SK-N-SH treated with all-trans-retinoic acid at 6 μM for 48 hours (cell line): ENCODE results near the gene MITF.

Experiments used
- ATAC-seq: fragments of 200-7000 bp; cut with Tn5 transposase; 3 replicates; pipeline ENCODE4 v1.9.1; 2020; ENCODE audit warnings: mild to moderate bottlenecking, moderate library complexity
- BACH2 ChIP-seq: fragments of 250-450 bp; sonication (Bioruptor Pico); IDR thresholded peaks from 2 replicates; pipeline ENCODE4 v1.9.0; 2021; ENCODE audit warnings: mild to moderate bottlenecking, borderline replicate concordance
- CSRNP3 ChIP-seq: fragments of 250-450 bp; sonication (Bioruptor Pico); IDR thresholded peaks from 2 replicates; pipeline ENCODE4 v1.5.1; 2021; ENCODE audit warnings: mild to moderate bottlenecking, moderate library complexity
- ESRRG ChIP-seq: fragments of 250-450 bp; sonication (Bioruptor Pico); IDR thresholded peaks from 2 replicates; pipeline ENCODE4 v1.6.1; 2021; ENCODE audit warnings: mild to moderate bottlenecking
- GLIS3 ChIP-seq: fragments of 250-450 bp; sonication (Bioruptor Pico); IDR thresholded peaks from 2 replicates; pipeline ENCODE4 v1.5.0; 2020; ENCODE audit warnings: mild to moderate bottlenecking, moderate library complexity
- ISL1 ChIP-seq: fragments of 250-450 bp; sonication (Bioruptor Pico); IDR thresholded peaks from 2 replicates; pipeline ENCODE4 v2.1.2; 2022; ENCODE audit warnings: mild to moderate bottlenecking, moderate library complexity
- OSR1 ChIP-seq: fragments of 250-450 bp; sonication (Bioruptor Pico); IDR thresholded peaks from 2 replicates; pipeline ENCODE4 v1.8.0; 2022; ENCODE audit warnings: moderate library complexity, mild to moderate bottlenecking, inconsistent platforms
- POU6F1 ChIP-seq: fragments of 250-450 bp; sonication (Bioruptor Pico); IDR thresholded peaks from 2 replicates; pipeline ENCODE4 v1.8.0; 2021; ENCODE audit warnings: low read depth, mild to moderate bottlenecking, moderate library complexity, borderline replicate concordance
- PPARA ChIP-seq: fragments of 250-450 bp; sonication (Bioruptor Pico); IDR thresholded peaks from 2 replicates; pipeline ENCODE4 v1.5.0; 2020; ENCODE audit warnings: mild to moderate bottlenecking, borderline replicate concordance
- RARB ChIP-seq: fragments of 250-450 bp; sonication (Bioruptor Pico); IDR thresholded peaks from 2 replicates; pipeline ENCODE4 v1.8.0; 2021; ENCODE audit warnings: mild to moderate bottlenecking, moderate library complexity
- SNAI2 ChIP-seq: fragments of 250-450 bp; sonication (Bioruptor Pico); IDR thresholded peaks from 2 replicates; pipeline ENCODE4 v1.5.0; 2020; ENCODE audit warnings: mild to moderate bottlenecking, moderate library complexity
- TOX ChIP-seq: fragments of 250-450 bp; sonication (Bioruptor Pico); IDR thresholded peaks from 2 replicates; pipeline ENCODE4 v1.8.0; 2021; ENCODE audit warnings: mild to moderate bottlenecking, moderate library complexity, borderline replicate concordance
- ZC3H10 ChIP-seq: fragments of 250-450 bp; sonication (Bioruptor Pico); IDR thresholded peaks from 2 replicates; pipeline ENCODE4 v1.5.1; 2021; ENCODE audit warnings: mild to moderate bottlenecking, moderate library complexity
- ZFP3 ChIP-seq: fragments of 250-450 bp; sonication (Bioruptor Pico); IDR thresholded peaks from 2 replicates; pipeline ENCODE4 v1.5.0; 2020; ENCODE audit warnings: mild to moderate bottlenecking, moderate library complexity
- ZFP30 ChIP-seq: fragments of 450-650 bp; formaldehyde crosslinking; IDR thresholded peaks from 2 replicates; pipeline ENCODE4 v1.5.0; 2022; ENCODE audit warnings: mild to moderate bottlenecking, moderate library complexity
- ZNF565 ChIP-seq: fragments of 450-650 bp; formaldehyde crosslinking; conservative IDR thresholded peaks from 2 replicates; pipeline ENCODE4 v1.5.0; 2020; ENCODE audit warnings: low read depth, mild to moderate bottlenecking, moderate library complexity
- ZNF70 ChIP-seq: fragments of 450-650 bp; formaldehyde crosslinking; IDR thresholded peaks from 2 replicates; pipeline ENCODE4 v1.5.0; 2020; ENCODE audit warnings: mild to moderate bottlenecking, moderate library complexity
- ZNF8 ChIP-seq: fragments of 450-650 bp; formaldehyde crosslinking; IDR thresholded peaks from 2 replicates; pipeline ENCODE4 v1.5.0; 2020; ENCODE audit warnings: mild to moderate bottlenecking, moderate library complexity
- TF ChIP-seq, protein P1 (sequence below): fragments of 250-450 bp; sonication (Bioruptor Pico); IDR thresholded peaks from 2 replicates; pipeline ENCODE4 v1.5.1; 2020; ENCODE audit warnings: low read depth, mild to moderate bottlenecking, moderate library complexity
- TF ChIP-seq, protein P2 (sequence below): fragments of 250-450 bp; sonication (Bioruptor Pico); IDR thresholded peaks from 2 replicates; pipeline ENCODE4 v1.5.0; 2020; ENCODE audit warnings: mild to moderate bottlenecking, moderate library complexity
- TF ChIP-seq, protein P3 (sequence below): fragments of 250-450 bp; sonication (Bioruptor Pico); IDR thresholded peaks from 2 replicates; pipeline ENCODE4 v1.8.0; 2020; ENCODE audit warnings: mild to moderate bottlenecking, moderate library complexity, borderline replicate concordance

The MITF gene

DNA sequence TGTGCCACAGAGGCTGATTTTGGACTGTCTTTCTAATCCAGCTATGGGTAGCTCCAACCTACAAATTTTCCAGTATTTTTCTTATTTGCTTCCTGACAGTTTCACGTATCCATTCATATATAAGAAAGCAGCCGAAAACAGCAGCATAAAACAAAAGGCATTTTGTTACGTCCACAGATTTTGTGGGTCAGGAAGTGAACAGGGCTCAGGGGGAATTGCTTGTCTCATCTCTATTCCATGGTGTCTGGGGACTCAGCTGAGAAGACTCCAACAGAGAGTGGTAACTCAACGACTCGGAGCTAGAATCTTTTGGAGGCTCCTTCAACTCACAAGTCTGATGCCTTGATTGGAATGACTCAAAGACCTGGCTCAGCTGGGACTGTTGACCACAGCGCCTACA, 248.6 kb downstream of the MITF start (continued):
- TF ChIP-seq ISL1 (CRISPR knock-in tag) (no peak), PPARA (CRISPR knock-in tag) (no peak)

DNA sequence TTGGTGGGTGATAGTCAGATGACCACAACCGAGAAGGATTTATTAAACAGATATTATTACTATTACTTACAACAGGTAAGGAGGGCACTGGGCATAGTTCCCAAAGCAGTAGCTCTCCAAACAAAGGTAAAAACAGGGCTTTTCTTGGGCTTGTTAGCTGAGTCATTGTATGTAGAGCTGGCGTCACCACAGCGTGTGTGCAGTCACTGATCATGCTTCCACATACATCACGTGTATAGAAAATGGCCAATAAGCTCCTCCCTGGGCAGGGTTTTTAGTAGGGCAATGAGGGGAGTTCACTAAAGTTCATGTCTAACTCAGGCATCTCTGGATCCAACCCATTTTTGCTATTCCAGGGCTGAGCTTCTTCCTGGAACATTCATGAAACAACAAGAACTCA, 254.5 kb downstream of the MITF start:
- no peak for TF ChIP-seq TOX (CRISPR knock-in tag)
- no peak for TF ChIP-seq BACH2
- no peak for TF ChIP-seq GLIS3 (CRISPR knock-in tag)
- TF ChIP-seq PPARA (CRISPR knock-in tag), result no peak
- TF ChIP-seq CSRNP3 (CRISPR knock-in tag), result no peak
- TF ChIP-seq SNAI2 (CRISPR knock-in tag), result no peak
- no peak for TF ChIP-seq ZNF70 (CRISPR knock-in tag)
- no peak for TF ChIP-seq ESRRG (CRISPR knock-in tag)
- no peak for TF ChIP-seq ZFP3 (CRISPR knock-in tag)
- TF ChIP-seq, protein P1, sequence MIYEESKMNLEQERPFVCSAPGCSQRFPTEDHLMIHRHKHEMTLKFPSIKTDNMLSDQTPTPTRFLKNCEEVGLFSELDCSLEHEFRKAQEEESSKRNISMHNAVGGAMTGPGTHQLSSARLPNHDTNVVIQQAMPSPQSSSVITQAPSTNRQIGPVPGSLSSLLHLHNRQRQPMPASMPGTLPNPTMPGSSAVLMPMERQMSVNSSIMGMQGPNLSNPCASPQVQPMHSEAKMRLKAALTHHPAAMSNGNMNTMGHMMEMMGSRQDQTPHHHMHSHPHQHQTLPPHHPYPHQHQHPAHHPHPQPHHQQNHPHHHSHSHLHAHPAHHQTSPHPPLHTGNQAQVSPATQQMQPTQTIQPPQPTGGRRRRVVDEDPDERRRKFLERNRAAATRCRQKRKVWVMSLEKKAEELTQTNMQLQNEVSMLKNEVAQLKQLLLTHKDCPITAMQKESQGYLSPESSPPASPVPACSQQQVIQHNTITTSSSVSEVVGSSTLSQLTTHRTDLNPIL (CRISPR knock-in tag), result no peak
- TF ChIP-seq ZNF565 (CRISPR knock-in tag), result no peak
- TF ChIP-seq, all 23 proteins: peak for 0
- no peak for ATAC-seq

DNA sequence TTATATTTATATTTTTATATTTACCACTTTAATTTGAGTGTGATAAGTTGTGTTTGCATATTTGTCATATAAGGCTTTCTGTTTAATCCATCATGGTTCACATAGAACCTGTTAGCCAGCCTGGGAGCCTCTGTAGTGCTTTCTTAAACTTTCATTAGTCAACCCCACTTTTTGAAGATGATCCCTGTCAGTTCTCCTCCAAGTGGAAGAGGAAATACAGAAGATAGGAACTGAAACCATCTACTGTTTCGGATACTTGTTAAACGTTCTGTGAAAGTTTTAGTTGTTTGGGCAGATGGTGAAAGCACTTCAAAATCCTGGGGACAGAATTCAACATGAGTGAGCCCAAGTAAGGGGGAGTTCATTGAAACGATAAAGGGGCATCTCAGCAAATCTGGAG, 255.7 kb downstream of the MITF start:
- TF ChIP-seq RARB (CRISPR knock-in tag), result no peak
- TF ChIP-seq ZNF70 (CRISPR knock-in tag), result no peak
- no peak for TF ChIP-seq ZFP30 (CRISPR knock-in tag)
- TF ChIP-seq ESRRG (CRISPR knock-in tag), result no peak
- TF ChIP-seq POU6F1 (CRISPR knock-in tag), result no peak
- no peak for TF ChIP-seq BACH2
- TF ChIP-seq, protein P1 (CRISPR knock-in tag), result no peak
- no peak for TF ChIP-seq OSR1 (CRISPR knock-in tag)
- TF ChIP-seq, protein P2, sequence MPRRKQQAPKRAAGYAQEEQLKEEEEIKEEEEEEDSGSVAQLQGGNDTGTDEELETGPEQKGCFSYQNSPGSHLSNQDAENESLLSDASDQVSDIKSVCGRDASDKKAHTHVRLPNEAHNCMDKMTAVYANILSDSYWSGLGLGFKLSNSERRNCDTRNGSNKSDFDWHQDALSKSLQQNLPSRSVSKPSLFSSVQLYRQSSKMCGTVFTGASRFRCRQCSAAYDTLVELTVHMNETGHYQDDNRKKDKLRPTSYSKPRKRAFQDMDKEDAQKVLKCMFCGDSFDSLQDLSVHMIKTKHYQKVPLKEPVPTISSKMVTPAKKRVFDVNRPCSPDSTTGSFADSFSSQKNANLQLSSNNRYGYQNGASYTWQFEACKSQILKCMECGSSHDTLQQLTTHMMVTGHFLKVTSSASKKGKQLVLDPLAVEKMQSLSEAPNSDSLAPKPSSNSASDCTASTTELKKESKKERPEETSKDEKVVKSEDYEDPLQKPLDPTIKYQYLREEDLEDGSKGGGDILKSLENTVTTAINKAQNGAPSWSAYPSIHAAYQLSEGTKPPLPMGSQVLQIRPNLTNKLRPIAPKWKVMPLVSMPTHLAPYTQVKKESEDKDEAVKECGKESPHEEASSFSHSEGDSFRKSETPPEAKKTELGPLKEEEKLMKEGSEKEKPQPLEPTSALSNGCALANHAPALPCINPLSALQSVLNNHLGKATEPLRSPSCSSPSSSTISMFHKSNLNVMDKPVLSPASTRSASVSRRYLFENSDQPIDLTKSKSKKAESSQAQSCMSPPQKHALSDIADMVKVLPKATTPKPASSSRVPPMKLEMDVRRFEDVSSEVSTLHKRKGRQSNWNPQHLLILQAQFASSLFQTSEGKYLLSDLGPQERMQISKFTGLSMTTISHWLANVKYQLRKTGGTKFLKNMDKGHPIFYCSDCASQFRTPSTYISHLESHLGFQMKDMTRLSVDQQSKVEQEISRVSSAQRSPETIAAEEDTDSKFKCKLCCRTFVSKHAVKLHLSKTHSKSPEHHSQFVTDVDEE, result no peak
- TF ChIP-seq ZC3H10 (CRISPR knock-in tag), result no peak
- ATAC-seq, result no peak

- ATAC-seq, result peak; percentile 86
- TF ChIP-seq, protein P3, sequence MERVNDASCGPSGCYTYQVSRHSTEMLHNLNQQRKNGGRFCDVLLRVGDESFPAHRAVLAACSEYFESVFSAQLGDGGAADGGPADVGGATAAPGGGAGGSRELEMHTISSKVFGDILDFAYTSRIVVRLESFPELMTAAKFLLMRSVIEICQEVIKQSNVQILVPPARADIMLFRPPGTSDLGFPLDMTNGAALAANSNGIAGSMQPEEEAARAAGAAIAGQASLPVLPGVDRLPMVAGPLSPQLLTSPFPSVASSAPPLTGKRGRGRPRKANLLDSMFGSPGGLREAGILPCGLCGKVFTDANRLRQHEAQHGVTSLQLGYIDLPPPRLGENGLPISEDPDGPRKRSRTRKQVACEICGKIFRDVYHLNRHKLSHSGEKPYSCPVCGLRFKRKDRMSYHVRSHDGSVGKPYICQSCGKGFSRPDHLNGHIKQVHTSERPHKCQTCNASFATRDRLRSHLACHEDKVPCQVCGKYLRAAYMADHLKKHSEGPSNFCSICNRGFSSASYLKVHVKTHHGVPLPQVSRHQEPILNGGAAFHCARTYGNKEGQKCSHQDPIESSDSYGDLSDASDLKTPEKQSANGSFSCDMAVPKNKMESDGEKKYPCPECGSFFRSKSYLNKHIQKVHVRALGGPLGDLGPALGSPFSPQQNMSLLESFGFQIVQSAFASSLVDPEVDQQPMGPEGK (CRISPR knock-in tag), result no peak
- TF ChIP-seq CSRNP3 (CRISPR knock-in tag), result peak; percentile 78; the same call in 1 of the 2 replicates
- peak; percentile 97 for TF ChIP-seq ISL1 (CRISPR knock-in tag)
- TF ChIP-seq ZFP30 (CRISPR knock-in tag), result no peak
- peak; percentile 73; the same call in 1 of the 2 replicates for TF ChIP-seq POU6F1 (CRISPR knock-in tag)
- TF ChIP-seq ZC3H10 (CRISPR knock-in tag), result peak; percentile 55; the same call in 1 of the 2 replicates
- 0 out of 2 replicates have a peak, but pooled peaks have one; percentile 23 for TF ChIP-seq ZNF8 (CRISPR knock-in tag)
- TF ChIP-seq SNAI2 (CRISPR knock-in tag), result peak; percentile 76; the same call in 1 of the 2 replicates
Observed at GRCh38 chr3:69997631-69998307, 258.5 kb downstream of the MITF start.
